Fibroblast of upper back skin (primary cell): ENCODE measurements around the gene RNF212B.

Experiments
- DNase-seq: peaks from one replicate; pipeline ENCODE4 v3.0.0-alpha.2; 2013

The RNF212B gene

DNA sequence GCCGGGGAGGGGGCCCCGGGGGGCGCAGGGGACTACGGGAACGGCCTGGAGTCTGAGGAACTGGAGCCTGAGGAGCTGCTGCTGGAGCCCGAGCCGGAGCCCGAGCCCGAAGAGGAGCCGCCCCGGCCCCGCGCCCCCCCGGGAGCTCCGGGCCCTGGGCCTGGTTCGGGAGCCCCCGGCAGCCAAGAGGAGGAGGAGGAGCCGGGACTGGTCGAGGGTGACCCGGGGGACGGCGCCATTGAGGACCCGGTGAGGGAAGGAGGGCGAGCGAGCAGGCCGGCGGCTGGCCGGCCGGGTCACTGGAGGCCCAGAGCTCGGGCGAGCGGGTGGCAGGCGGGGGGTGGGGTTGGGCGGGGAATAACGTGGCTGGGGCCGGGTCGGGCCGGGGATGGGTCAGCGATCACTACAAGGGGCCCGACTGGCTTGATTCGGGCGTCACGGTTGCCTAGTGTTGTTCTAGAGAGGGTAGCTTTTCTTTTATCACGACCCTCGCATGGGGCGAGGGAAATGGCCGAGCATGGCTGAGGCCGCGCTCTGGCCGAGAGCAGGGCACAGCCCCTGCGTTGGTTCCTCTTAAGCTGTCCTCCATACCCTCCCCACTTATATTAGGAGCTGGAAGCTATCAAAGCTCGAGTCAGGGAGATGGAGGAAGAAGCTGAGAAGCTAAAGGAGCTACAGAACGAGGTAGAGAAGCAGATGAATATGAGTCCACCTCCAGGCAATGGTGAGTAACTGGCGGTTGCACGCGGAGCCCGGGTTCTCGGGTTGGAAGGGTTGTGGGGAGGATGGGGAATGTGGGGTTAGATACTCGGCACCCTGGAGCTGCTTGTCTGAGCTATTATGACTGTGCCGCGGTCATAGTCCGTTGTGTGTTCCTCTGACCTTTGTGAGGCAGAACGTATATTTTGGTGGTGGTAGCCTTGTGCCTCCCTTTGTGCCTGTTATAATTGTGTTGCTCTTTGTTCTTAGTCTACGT lies 84.1 kb downstream of the RNF212B start:
- peak; percentile 50 for DNase-seq
